Measurements from ENCODE around the gene NPEPL1.

Gene NPEPL1

DNA sequence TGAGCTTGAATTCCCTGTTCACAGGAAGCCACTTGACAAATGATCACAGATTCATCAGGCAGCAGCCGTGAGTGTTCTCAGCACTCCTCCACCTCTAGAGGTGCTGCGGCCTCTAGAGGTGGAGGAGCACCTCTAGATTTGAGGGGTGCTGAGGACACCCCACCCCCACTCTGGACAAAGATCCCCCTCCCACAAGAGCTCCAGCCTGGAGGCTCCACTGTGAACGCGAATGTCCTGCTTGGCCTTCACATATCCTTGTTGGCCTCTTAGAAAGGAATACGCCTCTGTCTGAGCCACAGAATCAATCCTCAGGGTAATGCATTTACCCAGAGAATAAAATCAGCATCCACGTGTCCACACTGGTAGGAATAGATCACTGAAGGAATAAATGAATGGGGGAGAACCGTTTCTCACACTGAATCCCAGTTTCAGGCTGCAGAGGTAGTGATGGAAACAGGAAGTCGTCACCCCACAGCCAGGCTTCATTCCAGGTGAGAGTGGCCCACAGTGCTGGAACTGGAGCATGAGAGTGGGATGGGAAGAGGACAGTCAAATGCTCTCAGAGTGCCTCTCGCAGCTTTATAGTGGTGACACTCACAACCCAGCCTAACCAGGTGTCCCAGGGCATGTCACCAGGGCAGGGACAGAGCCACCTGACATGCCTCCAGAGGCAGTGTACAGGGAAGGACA is 16.6 kb downstream of the NPEPL1 start:
- no peak overlapping the region for H3K27ac ChIP-seq

GRCh38 chr20:58709703-58710039 is 17.1 kb downstream of the NPEPL1 start:
- no peak for TF ChIP-seq CTCF (conservative IDR thresholded peaks at IDR 0.05)

More for the DNA sequence above, 16.6 kb downstream of the NPEPL1 start:
- no peak for TF ChIP-seq CTCF (conservative IDR thresholded peaks at IDR 0.05)

GRCh38 chr20:58710481-58711265 is 18.1 kb downstream of the NPEPL1 start:
- no peak for TF ChIP-seq CTCF (conservative IDR thresholded peaks at IDR 0.05)
- no peak overlapping the region for H3K27ac ChIP-seq

More at GRCh38 chr20:58709703-58710039, 17.1 kb downstream of the NPEPL1 start:
- no peak overlapping the region for H3K27ac ChIP-seq

DNA sequence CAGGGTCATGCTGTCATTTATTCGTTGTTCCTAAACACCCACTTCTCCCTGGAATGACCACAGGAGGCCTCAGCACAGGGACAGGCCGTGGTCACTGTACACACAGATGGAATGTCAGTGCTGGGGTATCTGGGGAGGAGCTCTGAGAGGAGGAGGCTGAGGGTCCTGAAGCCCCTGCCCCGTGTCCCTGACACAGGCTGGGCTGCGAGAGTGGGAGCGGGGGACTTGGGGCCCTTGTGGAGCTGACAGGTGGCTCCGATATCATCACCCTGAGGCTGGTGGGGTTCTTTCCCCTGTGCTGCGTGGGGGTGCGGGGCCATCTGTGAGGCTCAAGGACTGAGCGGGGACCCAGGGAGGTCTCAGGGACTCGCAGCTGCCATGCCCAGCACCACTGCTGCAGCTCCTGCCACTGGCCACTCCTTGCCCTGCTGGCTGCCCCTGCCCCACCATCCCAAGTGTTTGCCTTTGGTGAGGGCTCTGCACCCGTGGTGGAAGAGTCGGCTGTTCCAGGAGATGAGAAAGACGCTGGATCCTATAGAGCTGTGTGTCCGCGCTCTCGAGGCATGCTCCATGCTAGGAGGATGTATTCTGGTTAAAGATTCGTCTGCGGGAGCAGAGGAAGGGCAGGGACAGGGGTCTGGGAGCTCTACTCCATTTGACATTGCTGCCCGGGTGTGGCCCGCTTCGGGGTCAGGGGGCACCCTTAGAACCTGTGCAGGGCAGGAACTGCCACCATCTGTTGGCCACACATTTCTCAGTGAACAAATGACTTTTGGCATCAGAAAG is 18.9 kb downstream of the NPEPL1 start:
- TF ChIP-seq CTCF (conservative IDR thresholded peaks at IDR 0.05) = no peak
- H3K27ac ChIP-seq = no peak overlapping the region

DNA sequence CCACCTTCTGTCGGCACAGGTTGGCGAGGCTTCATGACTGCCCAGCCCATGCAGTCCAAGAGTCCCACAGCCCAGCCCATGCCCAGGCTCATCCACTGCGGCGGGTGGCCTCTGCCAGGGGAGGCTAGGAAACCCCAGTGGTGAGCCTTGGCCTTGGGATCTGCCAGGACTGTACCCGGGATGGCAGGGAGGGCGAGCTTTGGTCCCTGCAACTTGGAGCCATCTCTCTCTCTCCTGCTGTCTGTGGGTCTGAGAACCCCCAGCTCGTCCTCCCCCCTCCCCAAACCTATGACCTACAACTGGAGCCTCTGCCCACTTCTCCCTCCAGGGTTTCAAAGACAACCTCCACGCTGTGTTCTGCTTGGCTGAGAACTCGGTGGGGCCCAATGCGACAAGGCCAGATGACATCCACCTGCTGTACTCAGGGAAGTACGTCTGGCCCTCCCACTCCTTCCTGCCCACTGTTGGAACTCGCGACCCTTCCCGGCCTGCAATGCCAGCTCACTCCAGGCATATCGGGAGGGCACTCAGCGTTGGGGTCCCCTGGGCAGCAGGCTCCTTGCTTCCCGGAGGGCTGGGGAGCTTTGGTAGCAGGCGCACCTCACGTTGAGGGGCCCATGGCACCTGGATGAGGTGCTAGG is 19.7 kb downstream of the NPEPL1 start:
- no peak overlapping the region for H3K27ac ChIP-seq
- no peak for TF ChIP-seq CTCF (conservative IDR thresholded peaks at IDR 0.05)

GRCh38 chr20:58712806-58713731 is 20.5 kb downstream of the NPEPL1 start:
- no peak for TF ChIP-seq CTCF (conservative IDR thresholded peaks at IDR 0.05)
- H3K27ac ChIP-seq = no peak overlapping the region
